Testis (tissue), 2 donors: ENCODE data around the gene SUPT20HL2.

Experiments
- POLR2A ChIP-seq: fragments of 450-650 bp; IDR thresholded peaks from one replicate; pipeline ENCODE4 v1.6.1; 2017; ENCODE audit warnings: antibody characterized with exemption, mild to moderate bottlenecking, moderate library complexity
- TF ChIP-seq, protein P1 (sequence below), 3 experiments: fragments of 450-650 bp in 2 of 3; fragments of 200-600 bp in 1 of 3; sonication (generic) in 1 of 3; IDR thresholded peaks; one replicate each; pipeline ENCODE4 v1.5.1; 2016 to 2019; ENCODE audit warnings: antibody characterized with exemption in 3 of 3, mild to moderate bottlenecking in 2 of 3, moderate library complexity in 1 of 3

DNA sequence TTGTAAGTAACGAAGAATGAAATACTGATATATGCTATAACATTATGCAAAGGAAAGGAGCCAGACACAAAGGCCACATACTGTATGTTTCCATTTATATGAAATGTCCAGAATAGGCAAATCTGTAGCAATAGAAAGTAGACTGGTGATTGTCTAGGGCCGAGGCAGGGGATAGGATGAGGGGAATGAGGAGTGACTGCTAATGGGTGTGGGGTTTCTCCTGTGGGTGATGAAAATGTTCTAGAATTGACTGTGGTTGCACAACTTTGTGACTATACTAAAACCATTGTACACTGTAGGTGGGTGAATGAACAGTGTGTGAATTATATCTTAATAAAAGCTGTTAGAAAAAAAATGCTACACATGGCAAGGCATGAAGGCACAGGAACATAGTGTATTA is 26.6 kb upstream of the SUPT20HL2 start:
- TF ChIP-seq, protein P1, sequence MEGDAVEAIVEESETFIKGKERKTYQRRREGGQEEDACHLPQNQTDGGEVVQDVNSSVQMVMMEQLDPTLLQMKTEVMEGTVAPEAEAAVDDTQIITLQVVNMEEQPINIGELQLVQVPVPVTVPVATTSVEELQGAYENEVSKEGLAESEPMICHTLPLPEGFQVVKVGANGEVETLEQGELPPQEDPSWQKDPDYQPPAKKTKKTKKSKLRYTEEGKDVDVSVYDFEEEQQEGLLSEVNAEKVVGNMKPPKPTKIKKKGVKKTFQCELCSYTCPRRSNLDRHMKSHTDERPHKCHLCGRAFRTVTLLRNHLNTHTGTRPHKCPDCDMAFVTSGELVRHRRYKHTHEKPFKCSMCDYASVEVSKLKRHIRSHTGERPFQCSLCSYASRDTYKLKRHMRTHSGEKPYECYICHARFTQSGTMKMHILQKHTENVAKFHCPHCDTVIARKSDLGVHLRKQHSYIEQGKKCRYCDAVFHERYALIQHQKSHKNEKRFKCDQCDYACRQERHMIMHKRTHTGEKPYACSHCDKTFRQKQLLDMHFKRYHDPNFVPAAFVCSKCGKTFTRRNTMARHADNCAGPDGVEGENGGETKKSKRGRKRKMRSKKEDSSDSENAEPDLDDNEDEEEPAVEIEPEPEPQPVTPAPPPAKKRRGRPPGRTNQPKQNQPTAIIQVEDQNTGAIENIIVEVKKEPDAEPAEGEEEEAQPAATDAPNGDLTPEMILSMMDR (IDR thresholded peaks at IDR 0.05) = no peak
- TF ChIP-seq POLR2A = no peak
